HPDE6-E6E7 (cell line): ENCODE results near the gene MORC1.
"Not testable (repeated sequence)": the region's sequence is repeated elsewhere in the genome, so short reads cannot be mapped to it uniquely, and the experiment has no call there.

Experiments
- DNase-seq: peaks from one replicate; pipeline ENCODE4 v3.0.0; 2011; ENCODE audit warnings: missing footprints; ENCODE audit errors: extremely low spot score

MORC1 gene

DNA sequence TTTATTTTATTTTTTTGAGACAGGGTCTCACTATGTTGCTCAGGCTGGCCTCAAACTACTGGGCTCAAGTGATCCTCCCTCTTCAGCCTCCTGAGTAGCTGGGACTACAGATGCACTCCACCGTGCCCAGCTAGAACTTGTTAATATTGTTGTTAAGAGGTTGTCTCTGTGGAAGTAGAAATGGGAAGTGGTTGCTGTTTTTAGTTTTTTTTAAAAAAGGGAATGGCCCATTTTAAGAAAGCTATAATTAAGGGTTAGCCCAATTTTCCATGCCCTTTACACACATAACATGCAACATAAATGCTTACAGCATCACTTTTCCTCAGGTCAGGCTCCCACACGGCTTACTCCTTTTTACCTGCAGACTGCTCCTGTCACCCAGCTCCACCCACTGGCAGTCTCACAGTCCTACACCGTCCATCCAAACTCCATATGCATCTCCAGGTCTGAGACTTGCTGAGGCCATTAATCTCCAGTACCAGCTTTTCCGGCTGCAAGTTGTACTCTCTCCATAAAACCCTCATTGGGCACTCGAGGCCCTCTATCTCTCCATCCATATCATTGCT, 19.8 kb downstream of the MORC1 start:
- DNase-seq = peak; percentile 58

DNA sequence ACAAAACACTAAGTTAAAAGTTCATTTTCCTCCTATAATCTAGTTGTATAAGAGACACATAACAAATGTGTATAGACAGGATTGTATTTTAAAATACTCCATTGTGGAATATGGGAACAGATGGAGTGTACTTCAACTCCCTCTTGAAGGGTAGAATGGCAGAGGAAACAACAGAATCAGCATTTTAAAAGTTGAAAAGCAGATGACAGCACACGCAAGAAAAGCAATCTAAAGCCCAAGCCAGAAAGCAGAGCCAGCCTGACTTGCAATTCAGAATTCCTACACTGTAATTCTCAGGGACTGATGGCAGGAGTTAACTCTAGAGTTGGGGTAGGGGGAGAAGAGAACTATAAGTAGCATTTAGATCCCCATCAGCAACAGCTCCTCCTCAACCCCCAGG, 22.8 kb downstream of the MORC1 start:
- DNase-seq = no peak

DNA sequence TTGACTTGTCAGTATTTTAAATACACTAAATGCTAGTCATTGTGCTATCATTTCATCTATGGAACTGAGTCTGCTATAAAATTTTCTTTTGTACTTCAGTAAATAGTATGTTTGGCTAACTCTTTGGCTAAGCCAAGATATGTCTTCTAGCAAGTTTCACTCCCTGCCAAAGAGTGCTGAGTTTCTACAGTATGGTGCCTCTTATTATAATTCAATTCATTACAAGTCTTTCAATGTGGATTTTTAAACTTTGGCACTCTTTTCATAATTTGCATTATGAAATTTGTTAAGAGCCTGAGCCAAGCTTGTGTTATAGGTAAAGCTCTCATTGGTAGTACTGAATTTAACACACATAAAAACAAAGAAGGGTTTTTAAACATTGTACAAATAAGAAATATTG, 24.4 kb downstream of the MORC1 start:
- DNase-seq = no peak

DNA sequence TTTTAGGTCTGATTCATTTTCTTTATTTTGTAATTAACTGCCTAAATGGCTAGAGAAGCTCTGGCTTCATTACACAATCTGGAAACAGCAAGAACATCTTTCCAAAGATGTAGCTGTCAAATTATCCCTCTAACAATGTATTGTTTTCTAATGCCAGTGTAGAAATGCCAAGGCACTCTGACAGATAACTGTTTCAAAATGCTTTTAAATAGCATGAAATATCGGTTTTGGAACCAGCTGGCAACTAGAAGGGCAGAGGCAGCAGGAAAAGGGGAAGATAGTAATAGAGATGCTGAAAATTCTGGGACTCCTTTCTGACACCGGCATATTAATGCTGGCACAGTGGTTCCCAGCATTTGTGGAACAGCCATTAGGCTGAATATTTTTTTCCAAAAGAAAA, 26.1 kb downstream of the MORC1 start:
- DNase-seq = no peak

DNA sequence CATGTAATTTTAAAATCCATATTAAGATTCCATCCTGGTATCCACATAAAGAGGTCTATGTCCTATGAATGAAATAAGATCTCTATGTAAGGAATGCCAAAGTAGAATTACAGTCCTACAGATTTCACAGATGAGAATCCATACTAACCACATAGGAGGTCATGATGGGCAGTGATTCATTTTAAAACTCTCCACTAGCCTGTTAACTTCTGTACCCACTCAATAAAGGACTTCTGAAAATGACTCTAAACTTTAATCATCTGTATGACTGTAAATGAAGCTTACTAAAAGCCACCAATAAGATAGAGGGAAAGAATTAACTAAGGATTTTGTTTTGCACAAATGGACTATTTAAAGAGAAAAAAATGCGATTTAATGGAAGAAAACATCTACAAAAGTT, 28.7 kb downstream of the MORC1 start:
- no peak for DNase-seq

DNA sequence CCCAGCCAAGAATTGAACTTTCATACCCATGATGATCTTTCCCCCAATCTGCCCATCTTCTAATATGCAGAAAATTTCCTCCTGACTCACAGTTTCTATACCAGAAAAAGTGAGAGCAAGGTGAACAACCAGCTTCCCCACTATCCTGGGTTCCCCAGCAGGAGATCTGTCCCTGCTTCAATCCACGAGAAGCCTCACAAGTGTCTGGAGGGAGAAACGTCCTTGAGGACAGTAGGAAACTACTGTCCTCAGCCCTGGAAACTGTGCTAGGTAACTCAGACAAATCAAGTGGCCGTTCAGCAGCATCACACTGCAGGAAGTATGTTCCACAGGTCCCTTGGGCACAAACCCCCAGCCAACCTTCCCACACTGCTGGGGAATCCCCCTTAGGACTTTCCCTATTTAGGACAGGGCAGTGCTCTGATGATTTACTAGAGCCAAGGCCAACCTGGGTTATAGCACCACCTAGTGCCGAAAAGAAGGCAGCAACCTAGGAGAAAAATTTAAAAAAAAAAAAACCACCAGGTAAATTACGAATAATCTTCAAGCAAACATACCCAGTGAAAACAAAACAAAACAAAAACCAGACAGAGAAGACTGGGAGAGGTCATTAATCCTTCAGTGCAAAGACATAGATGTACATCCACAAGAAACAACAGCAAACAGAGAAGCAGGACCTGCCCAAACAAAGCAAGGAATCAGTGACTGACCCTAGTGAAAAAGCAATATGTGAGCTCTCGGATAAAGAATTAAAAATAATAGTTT, 36.0 kb downstream of the MORC1 start:
- DNase-seq = peak; percentile 40

DNA sequence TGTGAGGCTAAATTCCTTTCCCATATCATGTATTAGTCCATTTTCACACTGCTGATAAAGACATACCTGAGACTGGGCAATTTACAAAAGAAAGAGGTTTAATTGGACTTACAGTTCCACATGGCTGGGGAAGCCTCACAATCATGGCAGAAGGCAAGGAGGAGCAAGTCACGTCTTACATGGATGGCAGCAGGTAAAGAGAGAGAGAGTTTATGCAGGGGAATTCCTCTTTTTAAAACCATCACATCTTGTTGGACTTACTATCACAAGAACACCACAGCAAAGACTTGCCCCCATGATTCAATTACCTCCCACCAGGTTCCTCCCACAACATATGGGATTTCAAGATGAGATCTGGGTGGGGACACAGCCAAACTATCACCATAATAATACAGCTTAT, 37.8 kb downstream of the MORC1 start:
- DNase-seq = not testable (repeated sequence)

DNA sequence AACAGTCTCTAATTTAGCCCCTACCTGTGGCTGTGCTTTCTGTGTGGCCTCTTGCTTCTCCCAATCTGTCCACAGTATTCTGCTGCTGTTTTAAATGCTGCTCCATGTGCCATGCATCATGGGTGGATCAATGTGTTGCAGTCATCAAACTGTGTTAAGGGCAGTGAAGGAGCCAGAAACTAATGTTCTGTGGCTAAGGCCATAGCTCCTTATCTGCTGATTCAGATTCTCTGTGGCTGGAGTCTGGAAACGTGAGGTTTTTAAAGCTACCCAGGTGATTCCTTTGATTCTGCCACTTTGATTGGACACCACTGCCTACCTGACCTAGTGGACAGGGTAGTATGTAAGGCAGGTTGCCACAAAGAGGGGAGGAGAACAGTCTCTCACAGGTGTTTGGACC, 44.8 kb downstream of the MORC1 start:
- no peak for DNase-seq

DNA sequence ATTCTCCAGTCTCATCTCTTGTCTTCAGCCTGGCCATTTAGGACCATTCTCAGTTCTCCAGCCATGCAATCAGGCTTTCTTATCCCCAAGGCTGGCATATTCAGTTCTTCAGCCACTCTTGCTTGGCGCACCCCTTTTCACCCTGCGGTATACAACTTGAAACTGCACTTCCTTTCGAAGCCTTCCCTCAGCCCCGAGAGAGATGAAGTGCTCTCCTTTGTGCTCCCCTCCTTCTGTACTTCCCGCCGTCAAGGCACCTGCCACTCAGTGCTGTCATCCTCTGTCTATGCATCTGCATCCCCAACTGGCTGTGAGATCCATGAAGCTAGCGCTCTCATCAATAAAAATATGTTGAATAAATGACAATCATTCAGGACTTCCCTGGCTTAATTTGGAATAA, 45.7 kb downstream of the MORC1 start:
- no peak for DNase-seq

DNA sequence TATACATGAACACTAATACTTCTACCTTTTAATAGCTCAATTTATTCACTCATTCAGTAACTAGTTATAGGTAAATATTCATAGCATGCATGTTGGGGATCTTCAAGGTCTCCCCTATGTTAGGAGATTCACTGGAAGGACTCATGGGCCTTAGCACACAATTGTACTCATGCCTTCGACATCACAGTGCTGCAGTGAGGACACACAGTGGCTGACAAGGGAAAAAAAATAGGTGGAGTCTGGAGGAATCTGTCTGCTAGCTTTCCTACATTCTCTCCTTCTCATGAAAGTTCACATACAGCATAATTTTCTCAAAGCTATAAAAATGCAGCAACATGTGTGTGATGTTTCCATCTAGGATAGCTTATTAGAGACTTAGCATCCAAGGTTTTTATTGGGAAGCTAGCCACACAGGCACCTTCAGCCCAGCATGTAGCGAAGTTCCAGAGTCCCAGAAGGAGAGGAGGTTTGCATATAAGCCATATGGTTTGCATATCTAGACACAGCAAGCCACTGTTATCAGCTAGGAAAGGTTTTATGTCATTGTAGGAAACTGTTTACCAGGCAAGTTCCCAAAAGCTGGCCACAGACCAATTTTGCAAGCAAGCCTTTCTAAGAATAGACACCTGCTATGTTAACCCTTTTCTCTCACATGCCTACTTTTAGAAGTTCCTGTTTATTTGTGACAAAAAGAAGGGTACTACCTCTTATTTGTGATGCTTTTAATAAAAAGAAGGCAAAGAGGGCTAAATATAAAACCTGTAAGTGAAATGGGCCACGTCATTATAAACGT, 46.4 kb downstream of the MORC1 start:
- DNase-seq = no peak

DNA sequence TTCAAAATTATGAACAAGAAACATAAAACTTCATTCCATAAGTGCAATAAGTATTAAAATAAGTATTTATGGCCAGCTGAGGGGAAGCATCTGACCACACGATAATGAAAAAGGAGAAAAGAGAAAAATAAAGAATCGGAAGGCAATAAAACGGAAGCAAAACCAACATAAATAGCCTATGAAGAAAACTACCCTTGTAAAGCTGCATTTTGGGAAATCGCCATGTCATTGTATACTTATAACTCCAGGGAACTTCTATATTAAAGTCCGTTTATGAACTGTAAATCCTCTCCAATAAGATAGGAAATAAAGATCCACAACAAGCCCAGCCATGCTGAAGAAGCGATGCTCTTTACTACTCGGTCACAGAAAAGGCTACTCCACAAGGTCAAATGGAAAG, 47.7 kb downstream of the MORC1 start:
- DNase-seq = no peak

DNA sequence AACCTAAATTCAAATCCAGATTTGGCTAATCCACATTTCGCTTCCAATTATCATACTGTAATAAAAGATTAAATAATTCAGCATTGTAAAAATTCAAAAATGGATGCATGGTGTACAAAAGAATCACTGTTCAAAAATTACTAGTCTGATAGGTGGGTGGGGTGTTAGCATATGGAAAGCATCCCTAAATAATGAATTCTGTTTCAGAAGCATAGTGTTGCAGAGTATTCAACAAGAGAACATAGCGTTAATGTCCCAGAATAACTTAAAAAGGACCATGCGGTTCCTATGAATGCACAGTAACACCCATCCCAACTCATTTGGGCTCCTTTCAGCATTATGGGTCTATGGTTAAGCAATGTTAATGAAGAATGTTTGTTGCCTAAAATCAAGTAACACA, 51.1 kb downstream of the MORC1 start:
- DNase-seq = no peak

DNA sequence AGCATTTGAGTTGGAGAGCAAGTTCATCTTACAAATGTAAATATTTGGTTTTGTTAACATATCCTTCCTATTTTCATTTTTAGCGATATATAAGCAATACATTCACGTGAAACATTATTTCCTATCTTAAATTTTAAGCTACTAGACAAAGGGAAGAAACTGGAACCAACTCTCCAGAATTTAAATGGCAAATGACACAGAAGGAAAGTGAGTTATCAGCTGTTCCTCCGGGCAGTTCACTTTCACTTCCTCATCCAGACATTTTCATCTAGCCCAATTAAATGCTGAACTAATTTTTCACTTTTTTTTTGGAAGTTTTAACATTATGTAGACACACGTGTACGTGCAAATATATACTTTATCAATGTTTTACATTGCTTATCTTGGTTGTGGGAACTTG, 58.7 kb downstream of the MORC1 start:
- no peak for DNase-seq

DNA sequence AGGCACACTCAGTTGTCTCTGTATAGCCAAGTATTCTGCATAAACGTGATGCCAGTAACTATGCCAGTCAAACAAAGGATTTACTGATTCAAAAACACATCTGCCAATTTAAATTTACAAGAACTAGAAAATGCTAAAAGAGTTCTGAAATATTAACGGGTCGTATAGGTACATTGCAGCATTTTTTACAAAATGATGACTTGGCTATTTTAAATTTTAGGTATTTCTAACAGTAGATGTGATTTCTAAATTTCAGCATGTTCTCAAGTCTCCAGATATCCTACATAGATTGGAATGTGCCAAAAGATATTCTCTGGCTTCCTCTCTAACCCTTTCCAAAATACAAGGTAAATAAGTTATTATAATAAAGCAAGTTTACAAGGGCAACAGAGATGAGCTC, 60.3 kb downstream of the MORC1 start:
- no peak for DNase-seq

DNA sequence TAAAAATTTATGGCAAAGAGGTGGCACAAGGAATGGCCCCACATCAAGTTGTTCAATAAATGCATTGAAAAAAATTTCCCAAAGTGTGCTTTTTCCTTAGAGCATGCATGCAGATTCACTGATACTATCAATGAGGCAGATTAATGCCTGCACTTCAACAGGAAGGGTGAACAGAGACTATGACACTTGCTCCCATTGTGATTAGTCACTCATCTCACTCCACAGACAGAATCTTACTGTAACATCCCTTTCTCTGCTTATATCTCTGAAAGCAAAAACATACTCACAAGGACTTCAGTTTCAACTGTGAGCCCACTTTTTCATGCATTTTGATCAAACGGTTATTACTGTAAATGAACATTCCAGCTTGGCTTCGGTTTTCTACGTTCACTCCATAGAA, 60.9 kb downstream of the MORC1 start:
- no peak for DNase-seq

DNA sequence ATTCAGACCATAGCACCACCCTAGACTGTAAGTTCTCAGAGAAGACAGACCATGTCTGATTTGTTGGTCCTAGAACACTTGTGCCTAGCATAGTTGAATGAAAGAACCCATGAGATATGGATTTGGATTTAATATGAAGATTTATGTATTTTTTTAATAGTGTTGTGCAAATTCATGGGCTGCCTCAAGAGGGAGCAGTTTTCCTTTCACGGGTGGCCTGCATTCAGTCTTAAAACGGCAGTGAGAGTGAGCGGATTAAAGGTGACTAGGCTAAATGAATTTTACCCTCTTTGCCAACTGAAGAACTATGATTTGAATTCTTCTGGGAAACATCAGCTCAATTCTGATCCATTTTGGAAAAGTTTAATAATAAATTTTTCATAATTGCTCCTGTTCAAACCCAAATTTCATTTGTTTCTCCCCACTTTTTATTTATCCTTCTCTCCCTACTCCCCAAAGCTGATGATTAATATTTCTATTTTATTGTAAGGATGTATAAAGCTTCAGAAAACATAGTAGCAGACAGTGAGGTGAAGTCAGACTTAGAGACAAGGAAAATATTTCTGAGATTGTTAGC, 67.3 kb downstream of the MORC1 start:
- DNase-seq = peak; percentile 14

DNA sequence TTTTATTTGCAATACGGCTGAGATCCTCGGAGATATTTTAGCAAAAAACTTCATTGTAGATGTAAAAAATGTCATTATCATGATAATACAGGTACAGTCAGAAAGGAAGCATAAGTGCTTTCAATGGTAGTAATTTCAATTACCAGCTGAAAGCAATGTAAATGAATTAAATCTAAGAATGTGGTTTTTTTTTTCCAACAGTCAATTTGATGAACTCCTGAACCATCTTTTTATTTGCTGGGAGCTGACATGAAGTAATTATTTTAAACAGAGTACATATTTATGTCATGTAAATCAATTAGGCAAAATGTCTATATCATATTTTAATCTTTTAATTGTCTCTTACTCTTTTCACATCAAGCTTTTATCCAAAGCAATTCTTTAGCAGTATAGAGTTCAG, 70.6 kb downstream of the MORC1 start:
- no peak for DNase-seq

DNA sequence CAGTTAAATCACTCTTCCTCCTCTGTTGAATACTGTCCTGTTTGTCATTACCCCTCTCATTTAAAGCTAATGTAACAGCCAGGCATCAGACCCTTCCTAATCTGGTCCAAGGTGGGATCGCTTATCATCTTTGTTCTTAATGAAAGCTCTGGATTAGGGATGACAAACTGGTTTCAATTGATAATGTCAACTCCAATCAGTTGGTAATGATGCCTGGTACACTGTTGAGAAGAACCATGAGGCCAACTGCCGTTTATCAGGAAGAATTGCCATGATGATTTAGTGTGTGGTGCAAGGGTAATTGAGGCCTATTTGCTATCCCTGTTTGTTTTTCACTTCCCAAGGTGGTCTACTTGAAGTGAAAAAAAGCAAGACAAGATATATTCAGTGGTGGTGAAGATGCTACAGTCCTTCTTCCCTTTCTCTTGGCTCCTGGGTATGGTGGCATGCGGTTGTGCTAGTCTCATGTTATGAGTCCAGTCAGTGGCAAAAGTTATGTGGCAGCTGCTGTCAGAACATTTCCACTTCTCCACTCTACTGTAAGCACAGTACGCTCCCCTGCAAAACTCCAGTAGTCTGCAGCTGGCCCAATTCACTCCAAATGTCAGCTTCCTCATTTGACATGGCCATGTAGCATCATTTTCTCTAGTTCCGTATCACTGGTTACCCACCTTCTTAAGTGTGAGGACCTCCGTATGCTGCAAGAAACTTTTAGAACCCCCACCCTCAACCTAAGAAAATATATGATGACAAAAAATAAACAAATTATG, 72.5 kb downstream of the MORC1 start:
- DNase-seq = no peak

DNA sequence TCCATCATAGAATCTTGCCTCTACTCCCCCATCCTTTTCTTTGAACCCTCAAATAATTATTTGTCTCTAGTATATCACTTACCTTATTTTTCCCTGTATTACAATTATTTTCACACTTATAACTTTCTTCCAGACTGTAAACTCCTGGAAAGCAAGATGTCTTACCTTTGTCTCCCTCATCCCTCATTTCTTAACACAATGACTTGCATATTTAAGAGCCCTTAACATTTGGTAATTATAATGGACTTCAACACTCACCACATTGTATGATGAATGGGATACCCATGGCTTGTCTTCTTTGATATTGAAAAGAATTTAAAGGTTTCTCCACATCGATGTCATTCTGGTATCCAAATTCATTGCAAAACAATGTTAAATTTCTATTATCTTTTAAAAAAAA, 82.9 kb downstream of the MORC1 start:
- DNase-seq = no peak

DNA sequence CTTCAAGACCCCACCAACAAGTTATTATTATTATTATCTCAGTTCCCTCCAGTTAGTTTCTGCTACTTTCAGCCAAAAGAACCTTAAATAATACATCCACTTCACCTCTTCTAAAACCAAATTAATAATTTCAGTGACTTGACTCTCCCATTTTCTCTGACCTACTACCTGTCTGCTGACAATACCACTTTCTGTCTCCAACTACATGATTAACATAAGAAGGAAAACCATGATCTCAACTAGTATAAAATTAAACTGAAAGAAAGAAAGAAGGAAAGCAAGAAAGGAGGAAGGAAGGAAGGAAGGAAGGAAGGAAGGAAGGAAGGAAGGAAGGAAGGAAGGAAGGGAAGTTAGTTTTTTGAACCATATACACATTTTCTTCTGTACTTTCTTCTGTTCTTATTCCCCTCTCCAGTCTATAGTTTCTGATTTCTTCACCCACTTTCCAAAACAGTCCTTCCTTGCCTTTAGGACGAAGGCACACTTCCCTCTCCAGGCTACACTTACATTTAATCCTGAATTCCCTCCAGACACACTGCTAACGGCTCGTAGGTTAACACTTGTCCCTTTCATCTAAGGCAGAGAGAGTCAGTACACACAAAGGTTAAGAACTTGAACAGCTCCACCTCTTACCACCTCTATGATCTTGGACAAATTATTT, 84.8 kb downstream of the MORC1 start:
- no peak for DNase-seq

DNA sequence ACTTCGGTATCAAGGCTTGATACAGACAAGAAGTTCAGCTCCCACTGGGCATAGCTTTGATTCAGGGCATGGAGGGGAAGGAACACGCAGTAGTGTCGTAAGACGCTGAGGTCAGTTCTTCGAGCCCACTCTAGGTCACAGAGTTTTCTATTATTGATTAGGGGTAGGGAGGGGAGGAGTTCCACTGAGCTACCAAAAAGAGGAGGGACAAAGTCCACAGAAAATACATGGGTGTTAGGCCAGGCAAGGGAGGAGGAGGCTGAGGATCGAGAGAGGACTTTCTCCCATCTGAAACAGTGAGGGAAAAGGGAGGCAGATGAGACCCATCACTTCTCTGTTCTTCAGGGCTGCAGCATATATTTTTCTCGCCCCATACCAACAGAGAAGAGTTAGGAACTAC, 89.2 kb downstream of the MORC1 start:
- DNase-seq = no peak
